HFFc6 (cell line): ENCODE data around the gene CERK. TPM values are rescaled to one million over a fixed set of nuclear protein-coding genes. Genes with fewer than 3 reads are reported as not detected.
A peak's percentile ranks its signal among the peaks of the same experiment; 100 is the strongest.

Source experiments
- DNase-seq: peaks from one replicate; pipeline ENCODE4 v3.0.0-alpha.2; 2018
- H3K27ac Mint-ChIP-seq: 2 replicates; pipeline ENCODE4 v1.8.0; 2020; ENCODE audit warnings: mild to moderate bottlenecking, mixed read lengths
- H3K27me3 Mint-ChIP-seq: 2 replicates; pipeline ENCODE4 v1.8.0; 2021; ENCODE audit warnings: mild to moderate bottlenecking, moderate library complexity, mixed read lengths; ENCODE audit not compliant: insufficient read depth
- H3K36me3 Mint-ChIP-seq: 2 replicates; pipeline ENCODE4 v1.8.0; 2021; ENCODE audit warnings: low read depth, mixed read lengths
- H3K4me1 Mint-ChIP-seq: 2 replicates; pipeline ENCODE4 v1.8.0; 2020; ENCODE audit warnings: low read depth, mixed read lengths
- H3K4me3 Mint-ChIP-seq: 2 replicates; pipeline ENCODE4 v1.8.0; 2020; ENCODE audit warnings: mild to moderate bottlenecking, moderate library complexity, mixed read lengths
- H3K9me3 Mint-ChIP-seq: 2 replicates; pipeline ENCODE4 v1.8.0; 2020; ENCODE audit warnings: mild to moderate bottlenecking, mixed read lengths
- CTCF ChIP-seq: fragments of 200-600 bp; sonication (generic); IDR thresholded peaks from 2 replicates; pipeline ENCODE4 v1.5.0; 2021; ENCODE audit warnings: antibody characterized with exemption, mild to moderate bottlenecking
- total RNA-seq, 6 experiments: library from RNA; stranded (reverse); fragmentation: NEBNext Ultra II Directional; extraction: Animal tissue kit (Norgen Biotek cat#: 25700); gene quantifications; 2 replicates in 1 of 6; 3 replicates in 5 of 6; pipeline ENCODE4 v1.2.3, GENCODE V29; 2021

The CERK gene
- total RNA-seq, 6 experiments from 2014 or later: 49.1 to 54.8 (median 52.0) TPM

DNA sequence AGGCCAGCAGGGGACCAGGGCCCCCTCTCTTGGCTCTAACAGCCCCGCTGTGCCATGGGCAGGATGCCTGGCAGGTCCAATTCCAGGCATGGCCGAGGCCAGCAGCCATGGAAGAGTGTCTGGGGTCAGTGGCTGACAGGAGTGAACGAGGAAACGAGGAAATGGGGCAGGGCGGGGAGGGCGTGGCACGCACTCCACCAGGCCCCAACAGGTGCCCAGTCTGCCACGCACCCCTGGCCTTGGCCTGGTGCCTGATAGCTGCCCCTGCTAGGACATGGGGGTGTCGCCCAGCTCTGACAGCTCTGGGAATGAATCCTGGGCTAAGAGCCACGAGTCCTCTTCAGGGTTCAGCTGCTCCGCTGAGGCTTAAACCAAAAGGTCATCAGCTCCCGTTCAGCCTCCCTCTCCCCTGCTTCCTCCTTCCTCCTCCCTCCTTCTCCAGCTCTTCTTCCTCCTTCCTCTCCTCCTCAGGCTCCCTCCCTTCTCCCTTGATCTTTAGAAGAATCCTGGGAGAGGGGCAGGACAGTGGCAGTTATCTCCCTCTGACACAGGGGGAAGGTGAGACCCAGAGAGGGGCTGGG lies 12.9 kb upstream of the CERK start:
- no peak overlapping the region; the same call in 1 of the 2 replicates for H3K4me3 Mint-ChIP-seq
- peaks cover 5% of the 10 kb centered on the region for H3K9me3 Mint-ChIP-seq
- TF ChIP-seq CTCF: no peak
- peak overlapping the region; percentile 93 for H3K27ac Mint-ChIP-seq
- peaks cover 3% of the 10 kb centered on the region; the same call in 1 of the 2 replicates for H3K27me3 Mint-ChIP-seq
- peaks cover 45% of the 10 kb centered on the region for H3K4me1 Mint-ChIP-seq
- no peak for DNase-seq
- no peaks in the 10 kb centered on the region for H3K36me3 Mint-ChIP-seq

GRCh38 chr22:46750530-46750800 lies 12.4 kb upstream of the CERK start:
- peak overlapping the region; percentile 93 for H3K27ac Mint-ChIP-seq
- peaks cover 3% of the 10 kb centered on the region; the same call in 1 of the 2 replicates for H3K9me3 Mint-ChIP-seq
- DNase-seq: no peak
- H3K27me3 Mint-ChIP-seq: peaks cover 3% of the 10 kb centered on the region; the same call in 1 of the 2 replicates
- peaks cover 45% of the 10 kb centered on the region for H3K4me1 Mint-ChIP-seq
- TF ChIP-seq CTCF: no peak
- no peak overlapping the region; the same call in 1 of the 2 replicates for H3K4me3 Mint-ChIP-seq
- H3K36me3 Mint-ChIP-seq: no peaks in the 10 kb centered on the region

DNA sequence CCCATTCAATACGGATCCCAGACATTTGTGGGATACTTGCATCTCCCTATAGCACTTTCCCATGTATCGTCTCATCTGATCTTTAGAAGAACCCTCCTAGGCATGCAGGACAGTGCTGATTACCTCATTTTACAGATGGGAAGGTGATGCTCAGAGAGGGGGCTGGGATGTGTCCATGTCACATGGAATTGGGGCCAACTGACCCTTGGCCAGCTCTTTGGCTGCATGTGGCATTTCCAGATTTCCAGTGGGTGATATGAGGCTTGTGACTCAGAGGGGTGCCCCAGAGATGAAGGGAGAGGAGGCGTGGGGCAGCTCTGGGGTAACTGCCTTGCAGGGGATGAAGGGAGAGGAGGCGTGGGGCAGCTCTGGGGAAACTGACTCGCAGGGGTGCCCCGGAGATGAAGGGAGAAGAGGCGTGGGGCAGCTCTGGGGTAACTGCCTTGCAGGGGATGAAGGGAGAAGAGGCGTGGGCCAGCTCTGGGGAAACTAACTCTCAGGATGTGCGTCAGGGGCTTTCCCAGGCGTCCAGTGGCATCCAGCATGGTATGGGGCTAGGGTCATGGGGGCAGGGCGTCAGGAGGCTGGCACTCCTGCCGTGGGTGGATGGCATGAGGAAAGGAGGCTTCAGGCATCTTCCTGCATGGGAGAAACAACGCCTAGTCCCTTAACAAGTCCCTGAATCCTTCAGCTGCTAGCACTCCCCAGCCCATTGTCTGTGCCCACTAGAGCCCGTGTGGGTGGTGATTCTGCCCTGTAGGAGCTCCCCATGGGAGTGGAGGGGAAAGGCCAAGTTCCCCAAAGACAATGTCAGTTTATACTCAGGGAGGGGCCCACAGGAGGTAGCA lies 11.9 kb upstream of the CERK start:
- no peak for TF ChIP-seq CTCF
- H3K36me3 Mint-ChIP-seq: no peaks in the 10 kb centered on the region
- peaks cover 42% of the 10 kb centered on the region for H3K4me1 Mint-ChIP-seq
- peaks cover 3% of the 10 kb centered on the region; the same call in 1 of the 2 replicates for H3K27me3 Mint-ChIP-seq
- peak overlapping the region; percentile 83 for H3K4me3 Mint-ChIP-seq
- peak overlapping the region; percentile 93 for H3K27ac Mint-ChIP-seq
- peaks cover under 1% of the 10 kb centered on the region; the same call in 1 of the 2 replicates for H3K9me3 Mint-ChIP-seq
- peak; percentile 47 for DNase-seq

- Mint-ChIP-seq H3K9me3 (no peaks in the 10 kb centered on the region), H3K4me1 (peaks cover 34% of the 10 kb centered on the region), H3K36me3 (no peaks in the 10 kb centered on the region), H3K27me3 (peaks cover 2% of the 10 kb centered on the region; the same call in 1 of the 2 replicates), H3K4me3 (peak overlapping the region; percentile 83), H3K27ac (peak overlapping the region; percentile 93)
- no peak for TF ChIP-seq CTCF
- DNase-seq: no peak
These were observed 11.0 kb upstream of the CERK start for GRCh38 chr22:46748908-46749675.

DNA sequence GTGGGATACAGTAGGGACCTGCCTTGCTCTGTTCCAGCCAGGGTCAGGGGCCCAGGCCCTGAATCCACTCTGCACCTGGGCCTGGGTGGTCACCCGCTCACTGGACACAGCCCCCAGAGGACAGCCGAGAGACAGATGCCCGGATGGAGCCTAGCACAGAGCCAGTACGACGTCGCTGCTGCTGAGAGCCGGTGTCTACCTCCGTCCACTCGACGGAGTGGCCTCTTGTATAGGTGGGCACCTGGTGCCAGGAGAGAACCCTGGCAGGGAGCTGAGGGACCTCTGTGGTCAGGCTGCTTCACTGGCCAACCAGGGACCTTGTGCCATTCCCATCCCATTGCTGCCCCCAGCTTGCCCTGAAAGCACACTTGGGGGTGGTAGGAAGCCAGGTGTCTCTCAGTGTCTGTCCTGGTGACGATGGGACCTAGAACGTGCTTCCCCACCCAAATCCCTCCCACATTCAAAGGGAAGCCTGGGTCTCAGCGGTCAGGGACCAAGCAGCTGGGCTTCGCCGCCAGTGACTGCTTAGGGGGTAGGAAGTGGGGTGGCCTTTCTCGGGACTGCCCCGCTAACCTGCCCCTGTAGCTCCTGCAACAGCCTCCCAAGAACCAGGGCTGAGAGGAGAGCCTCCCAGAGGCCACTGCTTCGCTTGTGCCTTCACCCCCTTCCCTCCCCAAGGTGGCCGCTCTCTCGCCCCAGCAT lies 10.3 kb upstream of the CERK start:
- peak overlapping the region; percentile 93; the same call in 1 of the 2 replicates for H3K27ac Mint-ChIP-seq
- no peak for TF ChIP-seq CTCF
- H3K9me3 Mint-ChIP-seq: no peaks in the 10 kb centered on the region
- no peak overlapping the region for H3K4me3 Mint-ChIP-seq
- H3K36me3 Mint-ChIP-seq: no peaks in the 10 kb centered on the region
- no peak for DNase-seq
- H3K27me3 Mint-ChIP-seq: peaks cover 2% of the 10 kb centered on the region; the same call in 1 of the 2 replicates
- peaks cover 27% of the 10 kb centered on the region for H3K4me1 Mint-ChIP-seq
